ENCODE results near the gene MS4A6A.

DNA sequence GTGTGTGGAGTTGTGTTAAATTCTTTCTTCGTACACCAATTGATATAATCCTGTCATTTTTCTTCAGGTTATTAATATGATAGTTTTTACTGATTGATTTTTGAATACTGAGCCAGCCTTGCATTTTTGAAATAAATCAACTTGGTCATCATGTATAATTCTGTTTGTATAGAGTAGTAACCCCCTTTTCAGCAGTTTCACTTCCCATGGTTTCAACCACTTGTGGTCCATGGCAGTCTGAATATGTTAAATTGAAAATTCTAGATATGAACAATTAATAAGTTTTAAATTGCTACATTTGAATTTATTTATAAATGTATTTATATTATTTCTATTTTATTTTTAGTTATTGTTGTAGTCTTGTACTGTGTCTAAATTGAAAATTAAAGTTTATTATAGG, 32.6 kb downstream of the MS4A6A start:
- TF ChIP-seq POLR2A (IDR thresholded peaks at IDR 0.05), result no peak
- TF ChIP-seq, protein P1, sequence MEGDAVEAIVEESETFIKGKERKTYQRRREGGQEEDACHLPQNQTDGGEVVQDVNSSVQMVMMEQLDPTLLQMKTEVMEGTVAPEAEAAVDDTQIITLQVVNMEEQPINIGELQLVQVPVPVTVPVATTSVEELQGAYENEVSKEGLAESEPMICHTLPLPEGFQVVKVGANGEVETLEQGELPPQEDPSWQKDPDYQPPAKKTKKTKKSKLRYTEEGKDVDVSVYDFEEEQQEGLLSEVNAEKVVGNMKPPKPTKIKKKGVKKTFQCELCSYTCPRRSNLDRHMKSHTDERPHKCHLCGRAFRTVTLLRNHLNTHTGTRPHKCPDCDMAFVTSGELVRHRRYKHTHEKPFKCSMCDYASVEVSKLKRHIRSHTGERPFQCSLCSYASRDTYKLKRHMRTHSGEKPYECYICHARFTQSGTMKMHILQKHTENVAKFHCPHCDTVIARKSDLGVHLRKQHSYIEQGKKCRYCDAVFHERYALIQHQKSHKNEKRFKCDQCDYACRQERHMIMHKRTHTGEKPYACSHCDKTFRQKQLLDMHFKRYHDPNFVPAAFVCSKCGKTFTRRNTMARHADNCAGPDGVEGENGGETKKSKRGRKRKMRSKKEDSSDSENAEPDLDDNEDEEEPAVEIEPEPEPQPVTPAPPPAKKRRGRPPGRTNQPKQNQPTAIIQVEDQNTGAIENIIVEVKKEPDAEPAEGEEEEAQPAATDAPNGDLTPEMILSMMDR (IDR thresholded peaks at IDR 0.05), result no peak
